Activated T-cell treated with anti-CD3 and anti-CD28 coated beads, Interleukin-2, amount 50 U/mL, for 48 hours (primary cell): ENCODE results near the gene MCEE.
"Not testable (repeated sequence)": the region's sequence is repeated elsewhere in the genome, so short reads cannot be mapped to it uniquely, and the experiment has no call there.

Experiments
- DNase-seq, 2 experiments: peaks; one replicate each; pipeline ENCODE4 v3.0.0-alpha.2; 2020

The MCEE gene

DNA sequence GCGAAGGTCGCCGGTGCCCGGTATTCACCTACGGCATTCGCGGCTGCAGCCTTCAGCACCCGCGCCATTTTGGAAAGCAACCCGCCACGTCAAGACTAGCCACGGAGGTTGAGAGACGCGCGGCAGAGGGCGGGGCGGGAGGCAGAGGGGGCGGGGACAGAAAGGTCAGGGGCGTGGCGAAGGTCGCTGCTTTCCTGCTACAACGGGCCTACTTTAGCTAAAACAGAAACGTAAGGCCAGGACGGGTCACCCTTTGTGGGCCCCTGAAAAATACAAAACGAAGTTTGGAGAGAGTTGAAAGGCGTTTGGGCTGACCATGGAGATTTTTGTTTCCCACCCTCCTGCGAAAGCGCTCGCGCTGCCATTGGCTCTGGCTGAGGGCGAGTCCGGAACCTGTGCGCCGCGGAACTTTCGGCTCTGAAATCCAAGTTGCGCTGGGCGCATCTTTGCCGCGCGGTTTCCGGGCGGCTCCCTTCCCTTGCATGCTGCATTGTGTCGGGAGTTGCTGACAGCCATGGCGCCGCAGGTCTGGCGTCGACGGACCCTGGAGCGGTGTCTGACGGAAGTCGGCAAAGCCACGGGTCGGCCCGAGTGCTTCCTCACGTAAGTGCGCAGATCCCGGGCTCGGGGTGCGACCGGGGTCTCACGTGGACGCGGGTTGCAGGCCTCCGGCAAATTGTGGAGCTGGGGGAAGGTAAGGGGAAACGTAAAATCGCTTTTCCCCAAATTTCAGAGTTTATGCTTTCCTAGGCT lies at the start of gene MCEE, which contains the start of gene MPHOSPH10:
Gene MCEE (minus strand): TSS at position 78 of the 753 bp plus-strand sequence. CDS start 10 bp downstream, at position 68.
Gene MPHOSPH10 (plus strand): TSS at position 483 of the 753 bp plus-strand sequence. CDS start 32 bp downstream, at position 515.
- peak; percentile 93 to 94 for DNase-seq

DNA sequence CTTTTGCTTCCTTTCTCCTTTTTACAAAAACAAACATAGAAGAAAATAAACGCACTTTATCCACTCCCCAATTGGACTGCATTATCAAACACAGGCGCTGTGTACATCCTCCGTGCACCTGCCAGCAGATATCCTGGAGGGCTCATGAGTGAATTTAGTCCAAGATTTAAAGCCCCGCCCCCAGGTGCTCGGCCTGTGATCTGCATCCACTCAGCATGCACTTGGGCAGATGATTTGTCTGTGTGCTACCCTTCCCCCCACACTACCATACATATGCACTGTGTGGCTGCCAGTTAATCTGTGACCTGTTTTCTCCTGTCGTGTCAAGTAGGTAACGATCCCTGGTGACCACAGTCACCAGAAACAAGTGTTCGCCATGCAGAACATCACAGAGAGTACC lies 48.8 kb upstream of the MCEE start:
- DNase-seq: not testable (repeated sequence)

DNA sequence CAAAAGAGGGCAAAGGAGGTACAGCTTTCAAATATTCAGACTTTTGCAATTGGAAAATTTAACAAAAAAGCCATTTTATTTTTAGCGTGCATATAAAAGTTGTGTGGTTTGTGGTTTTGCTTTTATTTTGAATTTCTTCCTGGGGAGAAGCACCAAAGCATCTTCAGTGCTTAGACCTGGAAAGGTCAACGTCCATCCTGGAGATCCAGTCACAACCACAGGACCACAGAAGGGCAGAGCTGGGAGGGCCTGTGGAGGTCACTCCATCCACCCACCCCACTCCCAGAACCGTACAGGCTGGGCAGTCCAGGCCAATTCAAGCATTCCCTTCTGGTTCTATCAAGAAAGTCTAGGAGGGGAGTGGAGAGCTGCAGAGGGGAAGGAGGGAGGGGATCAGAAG lies 44.2 kb upstream of the MCEE start:
- no peak for DNase-seq

DNA sequence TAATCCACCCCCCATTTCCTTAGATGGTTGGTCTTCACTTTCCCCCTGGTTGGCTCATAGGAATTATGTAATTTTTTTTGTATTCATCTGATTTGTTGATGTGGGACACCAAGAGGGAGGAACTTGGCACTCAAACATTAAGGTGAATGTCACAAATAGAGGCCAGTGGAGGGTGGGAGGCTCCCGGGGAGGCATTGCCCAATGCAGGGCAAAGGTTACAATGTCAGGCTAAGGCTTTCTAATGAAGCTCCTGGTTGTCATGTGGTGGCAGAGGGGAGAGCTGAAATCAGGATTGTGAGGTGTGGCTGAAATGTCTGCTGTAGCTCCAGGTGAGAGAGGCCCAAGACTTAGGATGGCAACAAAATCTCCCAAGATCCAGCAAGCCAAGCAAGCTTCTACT lies 43.1 kb upstream of the MCEE start:
- DNase-seq: no peak

DNA sequence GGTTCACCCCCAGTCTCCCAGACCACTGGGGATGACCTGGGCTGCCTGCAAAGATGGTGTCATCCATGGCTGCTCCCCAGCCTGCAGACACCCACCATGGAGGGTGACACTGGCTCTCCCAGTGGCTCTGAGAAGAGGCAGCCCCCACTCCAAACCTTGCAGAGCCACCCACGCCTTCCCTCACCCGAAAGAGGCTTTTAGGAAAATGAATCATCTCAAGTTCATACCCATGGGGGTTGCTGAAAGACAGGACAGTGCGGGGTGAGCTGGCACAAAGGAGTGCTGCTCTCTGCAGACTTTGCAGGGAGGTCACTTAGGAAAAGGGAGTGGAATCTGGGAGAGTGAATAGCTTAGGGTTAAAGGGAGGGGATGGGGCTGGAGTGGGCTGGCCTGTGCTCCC lies 36.8 kb upstream of the MCEE start:
- DNase-seq: peak; percentile 22 to 26

DNA sequence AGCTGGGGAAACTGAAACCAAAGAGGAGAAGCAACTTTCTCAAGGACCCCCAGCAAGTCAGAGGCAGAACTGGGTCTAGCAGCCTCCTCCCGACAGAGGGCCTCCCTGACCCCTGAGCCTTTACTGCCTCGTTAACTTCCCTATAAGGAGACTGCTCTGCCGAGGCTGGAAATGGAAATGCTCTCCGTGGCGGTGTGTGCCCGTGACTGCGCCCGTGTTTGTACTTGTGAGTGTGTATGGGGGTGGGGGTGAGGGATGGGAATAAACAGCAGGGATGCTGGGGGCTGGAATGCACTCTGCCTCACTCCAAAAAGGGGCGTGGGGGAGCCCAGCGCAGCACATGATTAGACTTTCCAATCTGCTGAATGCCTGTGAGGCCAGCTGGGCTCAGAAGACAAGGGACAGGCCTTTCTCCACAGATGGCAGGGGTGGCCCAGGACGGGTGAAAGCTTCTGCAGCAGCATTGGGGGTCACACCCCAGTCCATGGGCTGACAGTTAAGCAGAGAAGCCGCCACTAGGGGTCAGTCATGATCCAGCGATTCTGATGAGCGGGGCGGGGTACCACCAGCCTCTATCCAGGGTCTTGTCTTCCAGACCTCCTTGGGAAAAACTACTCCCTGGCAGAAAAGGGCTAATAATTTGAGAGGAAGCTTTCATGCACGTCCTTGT lies 27.2 kb upstream of the MCEE start:
- peak; percentile 79 for DNase-seq

DNA sequence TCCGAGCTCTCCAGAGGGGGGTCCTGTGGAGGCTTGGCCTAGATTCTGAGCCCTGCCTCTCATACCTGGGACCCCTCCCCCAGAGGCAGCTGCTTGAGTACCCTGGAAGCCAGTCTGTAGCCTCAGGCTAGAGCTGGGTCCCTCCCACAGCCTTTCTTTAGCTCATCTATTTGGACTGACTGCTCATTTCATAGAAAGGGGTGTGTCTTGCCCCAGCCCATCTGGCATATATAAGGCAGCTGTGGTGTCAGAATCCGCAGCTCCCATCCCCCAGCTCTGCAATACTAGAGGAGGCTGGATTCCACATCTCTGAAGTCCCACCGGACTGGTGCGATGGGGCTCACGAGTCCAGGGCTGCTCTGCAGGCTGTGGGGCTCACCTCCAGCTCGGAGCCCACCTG lies 26.5 kb upstream of the MCEE start:
- no peak for DNase-seq

DNA sequence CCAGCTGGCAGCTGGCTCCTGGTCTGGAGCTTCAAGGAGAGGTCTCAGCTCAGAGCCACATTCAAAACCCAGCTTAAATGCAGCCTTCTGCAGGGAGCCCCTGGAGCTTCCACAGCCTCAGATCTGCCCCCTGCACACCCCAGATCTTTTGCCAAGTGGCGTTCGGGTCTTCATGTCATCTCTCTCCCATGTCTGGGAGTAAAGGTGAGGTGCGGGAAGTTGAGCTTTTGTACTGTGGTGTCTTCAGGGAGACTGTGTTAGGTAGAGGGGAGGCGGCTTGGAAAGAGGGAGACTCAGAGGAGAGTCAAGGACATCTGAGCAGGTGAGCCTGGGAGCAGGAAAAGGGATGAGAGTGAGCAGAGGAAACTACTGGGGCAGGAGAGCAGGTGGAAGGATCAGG lies 25.8 kb upstream of the MCEE start:
- no peak for DNase-seq

DNA sequence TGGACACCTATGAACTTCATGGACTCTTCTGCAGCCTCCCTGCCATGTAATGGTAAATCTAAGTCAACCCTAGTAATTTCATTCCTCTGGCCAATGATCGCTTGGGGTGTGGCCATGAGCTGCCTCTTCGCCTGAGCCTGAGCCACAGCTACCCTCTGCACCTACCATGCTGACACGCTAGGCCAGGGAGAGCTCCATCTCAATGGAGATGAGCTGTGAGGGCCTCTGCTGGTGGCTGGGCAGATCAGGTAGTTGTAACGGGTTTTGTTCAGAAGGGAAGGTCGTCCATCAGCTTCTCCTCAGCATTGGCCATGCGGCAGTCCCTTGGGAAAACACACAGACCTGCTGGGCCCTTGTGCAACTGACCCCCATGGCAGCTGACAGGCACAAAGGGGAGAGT lies 24.8 kb upstream of the MCEE start:
- peak; percentile 31 to 37 for DNase-seq

DNA sequence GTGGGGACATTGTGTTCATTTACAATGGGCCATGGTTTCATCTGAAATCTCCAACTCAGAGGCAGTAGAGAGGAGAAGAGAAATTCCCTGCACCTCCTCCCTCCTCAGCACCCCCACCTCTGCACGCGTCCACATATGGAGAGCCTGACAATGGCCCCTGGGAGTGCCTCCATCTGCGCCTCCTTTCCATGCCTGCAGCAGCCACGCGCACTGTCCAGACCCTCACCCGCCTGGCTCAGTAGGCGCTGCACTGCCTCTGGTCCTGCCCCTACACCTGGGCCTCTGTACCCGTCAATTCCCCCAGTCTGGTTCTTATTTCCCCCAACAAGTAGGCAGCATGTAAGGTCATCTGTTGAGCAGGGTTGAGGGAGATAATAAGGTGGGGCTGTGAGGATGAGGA lies 24.2 kb upstream of the MCEE start:
- no peak for DNase-seq

DNA sequence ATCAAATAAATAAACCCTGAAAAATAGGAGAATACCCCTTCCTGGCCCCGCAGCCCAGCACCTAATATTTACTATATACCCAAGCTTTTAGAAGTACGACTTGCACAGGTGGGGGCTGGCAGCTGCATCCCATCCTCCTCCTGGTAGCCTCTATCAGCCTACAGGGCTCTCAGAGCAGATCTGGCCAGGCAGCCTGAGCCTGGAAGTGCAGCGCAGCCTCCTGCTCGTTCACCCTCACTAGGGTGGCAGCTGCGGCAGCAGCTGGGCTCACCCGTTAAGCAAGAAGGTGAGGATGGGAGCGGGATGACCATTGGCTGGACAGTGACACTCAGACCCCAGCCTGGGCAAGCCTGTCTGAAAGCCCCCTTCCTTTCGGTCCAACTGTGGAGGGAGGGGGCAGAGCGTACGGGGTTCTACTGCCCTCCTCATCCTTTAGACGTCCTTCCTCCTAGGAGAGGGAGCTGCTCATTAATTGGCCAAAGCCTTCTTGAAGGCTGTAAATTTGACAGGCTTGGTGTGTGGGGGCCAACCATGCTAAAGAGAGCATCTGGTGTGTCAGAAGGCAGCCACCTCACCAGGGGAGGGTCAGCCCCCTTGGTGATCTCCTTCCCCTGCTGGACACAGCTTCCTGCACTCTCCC lies 23.7 kb upstream of the MCEE start:
- no peak for DNase-seq

DNA sequence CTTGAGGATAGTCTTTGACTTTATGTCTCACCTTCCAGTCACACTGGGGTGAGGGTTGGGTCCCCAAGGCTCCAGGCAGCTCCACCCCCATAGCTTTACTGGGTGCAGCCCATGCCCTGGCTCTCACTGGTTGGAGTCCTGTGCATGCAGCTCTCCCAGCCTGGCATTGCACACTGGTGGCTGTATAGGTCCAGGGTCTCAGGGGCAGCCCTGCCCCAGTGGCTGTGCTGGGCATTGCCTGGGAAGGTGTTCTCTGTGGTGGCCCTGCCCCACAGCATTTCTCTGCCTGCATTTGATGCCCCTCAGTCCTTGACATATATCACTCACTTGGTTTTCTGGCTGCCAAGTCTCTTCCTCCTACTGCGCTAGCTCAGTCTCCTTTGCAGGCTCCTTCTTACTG lies 21.6 kb upstream of the MCEE start:
- no peak for DNase-seq

DNA sequence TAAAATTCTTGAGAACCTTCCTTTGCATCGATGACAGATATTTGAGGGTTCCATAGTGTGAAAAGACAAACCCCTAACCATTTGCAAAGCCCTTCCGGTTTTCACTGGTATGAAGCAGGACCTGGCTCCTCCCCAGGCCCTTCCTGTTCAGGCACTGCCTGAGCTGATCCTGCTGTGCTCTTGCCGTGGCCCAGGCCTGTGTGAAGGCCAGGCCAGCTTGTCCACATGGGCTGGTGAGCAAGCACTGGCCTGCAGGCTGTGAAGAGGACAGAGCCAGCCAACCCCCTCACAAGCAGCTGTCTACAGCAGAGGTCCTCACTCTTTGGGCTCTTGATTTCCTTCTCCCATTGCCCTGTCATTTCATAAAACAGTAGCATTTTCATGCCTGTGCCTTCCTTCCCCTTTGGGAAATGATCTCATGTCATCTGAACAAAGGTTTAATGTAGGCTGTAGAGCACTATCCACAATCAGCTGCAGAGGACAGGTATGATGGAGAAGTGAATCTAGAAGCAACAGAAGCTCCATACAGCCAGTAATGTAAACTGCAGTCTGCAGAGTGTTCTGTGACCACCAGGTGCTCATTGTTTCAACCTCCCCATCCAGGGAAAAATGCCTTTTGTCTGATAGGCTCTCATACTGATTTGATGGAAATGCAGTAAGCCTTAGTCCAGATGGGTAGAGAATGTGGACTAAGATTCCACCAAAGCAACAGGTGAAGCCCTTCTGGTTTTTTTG lies 20.2 kb upstream of the MCEE start:
- no peak for DNase-seq

DNA sequence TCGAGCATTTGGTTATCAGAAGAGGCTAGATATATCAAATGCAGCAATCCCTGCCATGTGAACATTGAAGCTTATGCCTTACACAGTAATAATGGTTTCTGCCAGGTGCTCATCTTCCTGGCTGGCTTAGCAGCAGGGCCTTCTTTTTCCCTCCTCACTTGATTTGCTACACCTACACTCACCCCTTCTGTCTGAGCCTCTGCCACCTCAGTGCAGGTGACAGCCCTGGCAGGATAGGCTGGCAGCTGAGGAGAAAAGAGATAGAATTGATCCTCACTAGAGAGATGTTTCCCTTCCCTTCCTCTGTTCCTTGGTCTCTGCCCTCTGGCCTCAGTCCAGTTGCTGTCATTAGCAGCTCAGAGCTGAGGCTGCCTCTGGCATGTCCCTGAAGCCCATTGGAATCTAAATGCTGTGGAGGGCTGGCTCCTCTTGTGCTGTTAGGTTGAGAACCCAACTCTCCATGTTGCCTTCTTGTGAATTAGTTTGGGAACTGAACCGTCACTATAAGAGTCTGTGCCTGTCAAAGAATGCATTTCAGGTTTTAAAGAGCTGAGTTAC lies 18.6 kb upstream of the MCEE start:
- DNase-seq: no peak

DNA sequence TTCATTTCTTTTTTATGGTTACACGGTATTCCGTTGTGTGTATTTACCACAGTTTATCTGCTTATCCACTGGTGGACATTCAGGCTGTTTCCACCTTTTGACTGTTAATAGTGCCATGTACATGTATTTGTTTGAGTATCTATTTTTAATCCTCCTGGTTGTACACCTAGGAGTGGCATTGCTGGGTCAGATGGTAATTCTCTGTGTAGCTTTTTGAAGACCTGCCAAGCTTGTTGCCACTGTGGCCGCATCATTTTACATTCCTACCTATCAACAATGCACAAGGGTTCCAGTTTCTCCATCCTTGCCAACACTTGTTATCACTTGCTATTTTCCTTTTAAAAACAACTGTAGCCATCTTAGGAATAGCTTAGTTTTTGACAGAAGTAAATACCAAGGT lies 13.8 kb upstream of the MCEE start:
- DNase-seq: no peak

DNA sequence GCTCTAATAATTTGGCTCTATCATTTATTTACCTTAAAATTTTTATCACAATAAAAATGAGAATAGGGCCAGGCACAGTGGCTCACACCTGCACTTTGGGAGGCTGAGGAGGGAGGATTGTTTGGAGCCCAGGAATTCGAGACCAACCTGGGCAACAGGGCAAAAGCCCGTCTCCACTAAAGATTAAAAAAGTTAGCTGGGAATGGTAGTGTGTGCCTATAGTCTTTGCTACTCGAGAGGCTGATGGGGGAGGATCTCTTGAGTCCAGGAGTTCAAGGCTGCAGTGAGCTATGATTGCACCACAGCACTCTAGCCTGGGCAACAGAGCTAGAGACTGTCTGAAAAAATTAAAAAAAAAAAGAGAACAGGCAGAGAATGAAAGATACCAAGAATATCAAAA lies 6.1 kb upstream of the MCEE start:
- no peak for DNase-seq

DNA sequence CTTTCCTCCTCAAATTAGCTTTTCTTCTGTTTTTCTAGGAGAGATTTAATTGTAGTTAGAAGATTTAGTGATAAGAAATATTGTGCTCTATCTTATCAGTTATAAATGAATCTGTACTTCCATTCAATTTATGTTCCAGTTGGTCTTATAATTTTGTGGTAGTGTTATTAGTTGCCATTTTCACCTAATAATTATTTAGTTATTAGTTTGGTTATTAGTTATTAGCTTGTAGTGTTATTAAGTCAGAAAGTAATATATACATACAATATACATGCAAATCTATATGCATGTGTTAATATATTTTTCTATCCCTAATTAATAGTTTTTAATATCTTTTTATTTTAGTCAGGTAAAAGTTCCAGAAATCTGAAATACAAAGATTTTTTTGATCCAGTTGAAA lies 3.6 kb upstream of the MCEE start:
- DNase-seq: no peak

DNA sequence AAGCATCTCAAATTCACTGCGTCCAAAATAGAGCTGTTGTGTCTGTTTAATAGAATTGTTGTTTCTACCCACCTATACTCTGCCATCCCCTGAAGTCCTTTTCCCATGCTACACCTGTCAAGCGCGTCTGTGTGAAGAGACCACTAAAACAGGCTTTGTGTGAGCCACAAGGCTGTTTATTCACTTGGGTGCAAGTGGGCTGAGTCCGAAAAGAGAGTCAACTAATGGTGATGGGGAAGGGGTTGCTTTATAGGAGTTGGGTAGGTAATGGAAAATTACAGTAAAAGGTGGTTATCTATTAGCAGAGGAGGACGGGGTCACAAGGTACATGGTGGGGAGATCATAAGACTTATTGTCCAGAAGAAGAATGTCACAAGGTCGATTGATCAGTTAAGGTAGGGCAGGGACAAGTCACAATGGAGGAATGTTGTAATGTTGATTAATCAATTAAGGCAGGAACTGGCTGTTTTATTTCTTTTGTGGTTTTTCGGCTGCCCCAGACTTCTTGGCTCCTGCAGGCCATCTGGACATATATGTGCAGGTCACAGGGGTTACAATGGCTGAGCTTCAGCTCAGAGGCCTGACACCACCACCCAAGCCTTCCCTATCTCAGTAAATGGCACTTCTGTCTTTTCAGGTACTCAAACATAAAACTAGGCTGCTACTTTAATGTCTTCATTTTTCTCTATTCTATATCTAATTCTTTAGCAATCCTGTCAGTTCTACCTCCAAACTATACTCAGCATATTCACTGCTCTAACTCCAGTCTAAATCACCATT lies 1.5 kb upstream of the MCEE start:
- DNase-seq: not testable (repeated sequence)

DNA sequence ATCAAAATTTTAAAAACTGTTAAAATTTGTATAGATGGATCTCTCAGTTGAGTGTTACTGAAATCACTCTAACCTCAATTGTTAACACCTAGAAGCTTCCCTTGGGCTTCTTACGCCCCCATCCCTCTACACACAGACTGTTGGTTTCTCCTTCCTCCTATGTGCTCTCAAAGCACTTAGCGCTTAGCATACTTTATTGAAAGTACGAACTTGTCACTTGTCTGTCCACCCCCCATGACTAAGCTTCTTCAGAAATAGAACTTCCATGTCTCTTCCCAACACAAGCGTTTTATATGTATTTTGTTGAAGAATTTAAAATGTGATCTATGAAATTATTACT lies 846 bp upstream of the MCEE start:
- no peak for DNase-seq

DNA sequence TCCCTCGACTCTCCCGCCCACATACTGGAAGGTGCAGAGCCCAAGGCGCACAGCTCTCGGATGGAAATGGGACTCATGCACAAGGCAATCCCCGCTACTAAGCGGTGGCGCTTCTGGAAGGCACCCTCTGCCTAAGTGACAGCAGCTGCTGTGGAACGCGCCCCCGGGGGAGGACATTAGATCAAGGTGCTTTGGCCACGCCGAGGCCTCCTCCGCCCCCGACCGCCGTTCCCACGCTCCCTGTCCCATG lies 202 bp downstream of the MCEE start:
- DNase-seq: no peak

DNA sequence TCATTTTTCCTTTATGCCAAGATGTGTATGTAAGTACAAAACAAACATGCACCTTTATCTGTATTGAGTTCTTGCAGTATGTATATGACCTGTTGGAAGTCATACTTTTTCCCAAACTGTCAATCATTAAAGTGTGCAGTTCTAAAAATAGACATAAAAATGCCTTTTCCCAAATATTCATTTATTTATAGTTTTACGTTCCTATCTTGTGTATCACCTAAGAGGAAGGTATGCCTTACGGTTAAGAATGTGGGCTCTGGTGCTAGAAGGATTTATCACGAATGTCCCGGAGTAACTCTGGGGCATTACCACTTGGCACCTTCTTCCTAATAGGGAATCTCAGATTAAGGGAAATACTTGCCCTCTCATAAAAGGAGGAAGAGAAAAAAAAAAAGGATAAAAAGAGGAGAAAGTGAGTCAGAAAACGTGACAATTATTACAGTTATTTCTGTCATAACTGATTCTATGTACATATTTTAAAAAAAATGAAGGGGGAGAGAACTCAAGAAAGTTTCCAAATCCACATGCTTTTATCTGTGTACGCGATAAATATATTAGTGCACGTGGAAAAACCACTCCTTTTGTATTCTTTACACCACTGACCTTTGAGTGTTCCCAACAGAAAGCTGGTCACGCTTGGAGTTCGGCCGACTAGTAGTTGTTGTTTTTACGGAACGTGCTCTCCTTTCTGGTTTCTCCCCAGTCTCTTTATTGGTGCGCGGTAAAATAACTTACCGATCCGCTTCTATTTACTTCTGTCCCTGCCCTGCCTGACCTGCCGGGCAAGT lies 721 bp downstream of the MCEE start:
- DNase-seq: no peak

DNA sequence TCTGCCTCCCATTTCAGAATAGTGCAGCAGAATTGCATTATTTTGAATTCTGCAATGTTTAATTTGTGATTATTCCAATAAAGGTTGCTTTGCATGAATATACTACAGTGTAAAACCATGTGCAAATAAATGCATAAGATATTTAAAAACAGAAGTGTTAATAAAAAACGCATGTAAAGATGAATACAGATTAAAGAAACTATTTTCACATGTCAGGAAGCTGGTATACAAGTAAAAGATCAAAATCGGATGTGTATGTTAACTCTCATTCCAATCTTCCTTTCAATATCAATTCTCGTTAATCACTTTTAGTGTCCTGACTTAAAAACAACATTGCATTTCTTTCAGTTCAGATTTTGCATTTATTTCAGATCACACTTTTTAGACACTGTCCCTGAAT lies 3.1 kb downstream of the MCEE start:
- DNase-seq: no peak
